ENCODE measurements around the gene SMIM41.

Gene SMIM41

GRCh38 chr12:52122540-52122871 is 43.0 kb downstream of the SMIM41 start:
- DNase-seq (ENCODE audit: low spot score) = no peak

- no peak for DNase-seq (ENCODE audit: low spot score)
Measured at GRCh38 chr12:52122904-52123303, 43.4 kb downstream of the SMIM41 start.

DNA sequence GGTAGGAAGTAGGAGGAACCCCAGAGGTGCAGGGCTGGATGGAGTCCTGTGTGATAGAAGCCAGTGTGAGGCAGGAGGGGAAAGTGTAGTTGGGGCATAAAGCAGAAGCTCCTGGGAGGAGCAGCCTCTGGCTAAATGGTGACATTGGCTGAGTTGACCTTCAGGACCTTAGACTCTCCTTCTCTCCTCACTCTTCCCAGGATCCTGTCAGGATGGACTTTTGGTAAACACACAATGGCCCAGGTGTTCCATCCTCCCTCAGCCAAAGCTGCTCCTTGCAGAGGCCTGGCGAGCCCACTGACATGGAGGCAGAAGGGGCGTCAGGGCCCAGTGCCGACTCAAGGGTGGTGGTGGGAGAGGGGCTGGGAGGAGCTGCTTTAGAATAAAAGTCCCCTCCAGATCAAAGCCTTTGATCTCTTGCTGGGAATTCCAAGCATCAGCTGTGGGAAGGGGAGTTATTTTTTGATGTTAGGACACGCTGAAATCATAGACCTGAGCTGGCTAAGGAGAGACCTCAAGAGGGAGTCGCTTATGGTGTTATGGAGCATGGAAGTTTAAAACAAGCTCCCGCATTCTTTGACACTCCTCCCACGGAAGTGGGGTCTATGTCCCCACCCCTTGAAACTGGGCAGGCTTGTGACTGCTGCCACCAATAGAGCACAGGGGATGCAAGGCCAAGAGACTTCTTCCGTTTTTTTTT is 44.1 kb downstream of the SMIM41 start:
- DNase-seq (ENCODE audit: low spot score) = no peak

DNA sequence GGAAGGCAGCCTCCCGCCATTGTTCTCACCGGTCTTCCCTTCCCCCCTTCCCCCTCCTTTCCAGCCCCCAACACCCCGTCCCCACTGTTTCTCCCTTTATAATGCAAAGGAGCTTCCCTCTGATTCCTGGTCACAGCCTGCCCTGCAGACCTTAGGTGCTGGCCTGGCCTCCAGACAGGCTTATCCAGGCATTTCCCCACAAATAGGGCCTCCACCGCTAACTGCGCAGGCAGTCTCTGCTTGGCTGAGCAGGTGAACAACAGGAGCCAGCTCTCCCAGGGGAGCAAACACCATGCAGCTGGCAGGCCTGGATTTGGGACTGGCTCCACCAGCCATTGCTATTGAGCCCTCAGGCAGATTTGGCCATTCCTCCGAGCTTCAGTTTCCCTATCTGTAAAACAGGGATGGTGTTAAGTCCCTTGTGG is 46.0 kb downstream of the SMIM41 start:
- DNase-seq (ENCODE audit: low spot score) = no peak

GRCh38 chr12:52126050-52126604 is 46.6 kb downstream of the SMIM41 start:
- no peak for DNase-seq (ENCODE audit: low spot score)

- peak; percentile 46 for DNase-seq (ENCODE audit: low spot score)
Measured at GRCh38 chr12:52126605-52127578, 47.4 kb downstream of the SMIM41 start.

DNA sequence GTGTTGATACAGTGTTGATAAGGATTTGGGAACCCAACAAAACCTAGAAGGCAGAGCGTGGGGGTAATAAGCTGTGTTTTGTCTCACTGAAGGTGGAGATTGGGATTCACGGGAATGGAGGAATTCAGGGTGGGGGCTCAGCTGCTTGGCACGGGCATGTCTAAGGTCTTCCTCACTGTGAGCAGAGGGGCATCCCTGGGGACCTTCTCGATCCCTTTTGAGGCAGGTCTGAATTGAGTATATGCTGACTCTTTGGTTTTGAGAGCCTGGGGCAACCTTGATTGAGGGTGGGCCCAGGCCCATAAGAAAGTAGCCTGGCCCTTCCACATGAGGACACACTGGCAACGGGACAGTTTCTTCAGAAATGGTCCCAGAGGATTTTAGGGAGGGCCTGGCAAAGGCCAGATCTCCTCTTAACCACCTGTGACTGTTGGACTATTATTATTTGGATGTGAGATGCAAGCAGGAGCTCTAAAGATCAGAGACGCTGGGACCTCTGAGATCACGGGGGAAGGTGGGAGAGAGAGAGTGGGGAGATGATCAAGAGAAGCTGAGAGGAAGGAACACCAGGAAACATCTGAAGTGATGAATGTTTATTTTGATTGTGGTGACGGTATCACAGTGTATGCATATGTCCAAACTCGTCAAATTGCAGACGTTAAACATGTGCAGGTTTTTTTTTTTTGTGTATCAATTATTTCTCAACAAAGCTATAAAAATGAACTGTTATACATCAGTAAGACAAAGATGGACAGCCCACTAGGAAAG is 48.4 kb downstream of the SMIM41 start:
- no peak for DNase-seq (ENCODE audit: low spot score)

- DNase-seq (ENCODE audit: low spot score) = no peak
Measured at GRCh38 chr12:52130711-52131110, 51.2 kb downstream of the SMIM41 start.

DNA sequence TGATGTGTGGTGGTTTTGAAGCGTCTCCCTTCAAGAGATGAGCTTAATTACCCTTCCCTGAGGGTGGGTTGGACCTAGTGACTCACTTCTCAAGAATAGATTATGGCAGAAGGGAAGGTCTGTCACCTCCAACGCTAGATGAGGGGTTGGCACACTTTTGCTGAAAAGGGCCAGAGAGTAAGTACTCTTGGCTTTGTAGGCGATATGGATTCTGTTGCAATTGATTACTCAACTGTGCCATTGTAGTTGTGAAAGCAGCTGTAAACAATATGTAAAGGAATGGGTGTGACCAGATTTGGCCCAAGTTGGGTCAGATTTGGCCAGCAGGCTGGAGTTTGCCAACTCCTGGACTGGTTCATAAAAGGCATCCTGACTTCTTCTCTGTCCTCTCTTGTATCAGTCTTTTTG is 53.3 kb downstream of the SMIM41 start:
- DNase-seq (ENCODE audit: low spot score) = no peak

DNA sequence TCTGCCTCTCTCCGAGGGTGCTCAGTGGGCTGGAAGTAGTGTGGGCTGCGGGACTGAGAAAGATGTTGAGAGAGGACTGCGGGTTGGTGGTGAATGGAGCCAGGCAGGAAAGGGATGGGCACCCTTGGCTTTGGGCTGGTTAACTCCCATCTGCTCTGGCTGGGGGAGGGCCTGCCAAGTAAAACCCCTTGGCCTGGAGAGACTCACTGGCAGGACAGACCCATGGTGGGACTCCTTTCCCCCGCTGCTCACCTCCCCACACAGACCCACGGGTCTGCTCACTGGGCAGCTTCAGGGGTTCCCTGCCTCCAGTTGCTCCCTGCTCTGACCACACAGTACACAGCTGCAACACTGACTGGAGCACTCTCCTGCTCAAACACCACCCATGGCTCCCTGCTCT is 58.2 kb downstream of the SMIM41 start:
- DNase-seq (ENCODE audit: low spot score) = no peak

- no peak for DNase-seq (ENCODE audit: low spot score)
Measured at GRCh38 chr12:52139147-52139546, 59.6 kb downstream of the SMIM41 start.

DNA sequence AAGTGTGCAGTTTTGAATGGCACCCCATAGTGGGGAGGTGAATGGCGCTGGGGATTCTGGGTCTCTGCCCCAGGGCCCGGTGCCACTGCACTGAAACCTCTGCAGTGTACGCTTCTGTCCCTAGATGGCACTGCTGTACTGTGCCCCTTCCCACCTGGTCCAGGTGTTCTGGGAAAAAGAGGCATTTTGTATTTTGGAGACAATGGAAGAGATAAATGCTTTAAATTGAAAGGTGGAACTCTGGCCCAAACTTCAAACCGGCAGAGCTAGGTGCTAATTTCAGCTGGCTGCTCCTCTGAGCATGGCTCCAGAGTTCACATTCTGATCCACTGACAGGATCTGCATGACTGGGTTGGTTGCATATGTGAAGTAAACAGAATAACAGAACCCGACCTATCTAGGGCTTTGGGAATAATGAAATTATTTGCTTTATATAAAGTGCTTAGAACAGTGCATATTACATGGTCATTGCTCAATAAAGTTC is 60.1 kb downstream of the SMIM41 start:
- DNase-seq (ENCODE audit: low spot score) = no peak

DNA sequence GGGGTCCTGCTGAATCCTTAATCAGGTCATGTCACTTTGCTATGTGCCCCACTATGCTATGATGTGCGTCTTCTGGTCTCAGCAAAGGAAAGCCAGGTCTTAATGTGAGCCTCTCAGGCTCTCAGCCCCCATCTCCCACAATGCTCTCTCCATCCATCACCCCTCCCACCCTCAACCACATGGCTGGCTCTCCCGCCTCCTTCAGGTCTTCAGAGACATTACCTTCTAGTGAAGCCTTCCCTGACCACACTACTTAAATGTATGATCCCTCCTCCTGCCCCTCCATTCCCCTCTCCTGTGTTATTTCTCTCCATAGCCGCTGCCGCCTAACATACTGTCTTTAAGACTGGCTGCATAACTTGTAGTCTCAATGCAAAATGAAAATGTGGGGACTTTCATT is 61.8 kb downstream of the SMIM41 start:
- DNase-seq (ENCODE audit: low spot score) = no peak

- DNase-seq (ENCODE audit: low spot score) = no peak
Measured at GRCh38 chr12:52141875-52142274, 62.4 kb downstream of the SMIM41 start.

GRCh38 chr12:52142431-52142830 is 62.9 kb downstream of the SMIM41 start:
- no peak for DNase-seq (ENCODE audit: low spot score)

GRCh38 chr12:52144512-52145227 is 65.2 kb downstream of the SMIM41 start:
- DNase-seq (ENCODE audit: low spot score) = no peak

- no peak for DNase-seq (ENCODE audit: low spot score)
Measured at GRCh38 chr12:52145228-52146088, 66.0 kb downstream of the SMIM41 start.

- no peak for DNase-seq (ENCODE audit: low spot score)
Measured at GRCh38 chr12:52146089-52146821, 66.8 kb downstream of the SMIM41 start.

GRCh38 chr12:52146822-52147366 is 67.4 kb downstream of the SMIM41 start:
- no peak for DNase-seq (ENCODE audit: low spot score)
